Liver (tissue), 3 donors: ENCODE results near the gene TINAG.

ENCODE experiments used
- CTCF ChIP-seq: fragments of 150-350 bp; IDR thresholded peaks from 2 replicates; pipeline ENCODE4 v1.5.1; 2017; ENCODE audit warnings: improper control_type of control experiment, low read depth, low read length; ENCODE audit not compliant: missing input control
- GABPA ChIP-seq, 2 donors: IDR thresholded peaks in 1 of 2; conservative IDR thresholded peaks in 1 of 2; 2 replicates each; pipeline ENCODE4 v1.6.1; 2016; ENCODE audit warnings: antibody characterized with exemption in 2 of 2, mild to moderate bottlenecking in 1 of 2, moderate library complexity in 1 of 2
- HNF4A ChIP-seq, 2 donors: conservative IDR thresholded peaks; 2 replicates each; pipeline ENCODE4 v1.6.1; 2016; ENCODE audit warnings: antibody characterized with exemption in 2 of 2, mild to moderate bottlenecking in 2 of 2
- JUND ChIP-seq, 2 donors: IDR thresholded peaks; 2 replicates each; pipeline ENCODE4 v1.6.1; 2016; ENCODE audit warnings: antibody characterized with exemption in 2 of 2
- MAX ChIP-seq: IDR thresholded peaks from 2 replicates; pipeline ENCODE4 v1.6.1; 2016; ENCODE audit warnings: antibody characterized with exemption
- RAD21 ChIP-seq, 2 donors: IDR thresholded peaks; 2 replicates each; pipeline ENCODE4 v1.6.1; 2016; ENCODE audit warnings: antibody characterized with exemption in 2 of 2, mild to moderate bottlenecking in 2 of 2
- REST ChIP-seq: IDR thresholded peaks from 2 replicates; pipeline ENCODE4 v1.6.1; 2016; ENCODE audit warnings: antibody characterized with exemption, mild to moderate bottlenecking
- YY1 ChIP-seq: IDR thresholded peaks from 2 replicates; pipeline ENCODE4 v1.6.1; 2016; ENCODE audit warnings: antibody characterized with exemption, mild to moderate bottlenecking
- ZBTB33 ChIP-seq: IDR thresholded peaks from 2 replicates; pipeline ENCODE4 v1.6.1; 2016; ENCODE audit warnings: antibody characterized with exemption
- donor health status: healthy.
- donor health status: healthy.

- TF ChIP-seq CTCF (no peak), RAD21 (IDR thresholded peaks at IDR 0.05) (no peak), REST (no peak), YY1 (no peak), JUND (IDR thresholded peaks at IDR 0.05) (no peak), MAX (no peak), GABPA (IDR thresholded peaks at IDR 0.05 in 1 of 2, conservative IDR thresholded peaks at IDR 0.05 in 1 of 2) (no peak), HNF4A (conservative IDR thresholded peaks at IDR 0.05) (no peak), ZBTB33 (no peak)
These were observed 83.3 kb downstream of the TINAG start for GRCh38 chr6:54391577-54391976.
